Ovary (tissue), 3 donors: ENCODE data around the gene BOLA1.

ENCODE experiments used
- POLR2A ChIP-seq: fragments of 450-650 bp; IDR thresholded peaks from one replicate; pipeline ENCODE4 v1.6.1; 2017; ENCODE audit warnings: antibody characterized with exemption, mild to moderate bottlenecking, moderate library complexity
- TF ChIP-seq, protein P1 (sequence below), 3 donors: fragments of 450-650 bp in 2 of 3; fragments of 200-600 bp in 1 of 3; IDR thresholded peaks; one replicate each; pipeline versions ENCODE4 v1.5.1 to v1.8.0; 2016 to 2022; ENCODE audit warnings: antibody characterized with exemption in 3 of 3, mild to moderate bottlenecking in 1 of 3
- donor health status: DM: no; HTN: no; CAD: no.

DNA sequence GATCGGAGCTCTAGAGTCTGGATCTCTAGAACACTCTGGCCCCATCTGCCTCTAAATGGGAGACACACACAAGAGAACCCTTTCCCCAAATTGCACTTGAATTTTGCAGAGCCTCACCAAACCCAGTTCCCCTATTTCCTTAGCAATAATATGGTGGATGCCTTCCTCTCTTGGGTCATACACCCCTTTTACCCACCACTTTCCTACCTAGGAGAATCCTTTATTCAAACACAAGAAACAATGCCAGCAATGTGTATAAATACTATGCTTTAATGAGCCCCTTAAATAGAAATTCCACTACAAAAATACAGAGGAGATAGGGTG lies 29.0 kb downstream of the BOLA1 start:
- no peak for TF ChIP-seq POLR2A
- TF ChIP-seq, protein P1, sequence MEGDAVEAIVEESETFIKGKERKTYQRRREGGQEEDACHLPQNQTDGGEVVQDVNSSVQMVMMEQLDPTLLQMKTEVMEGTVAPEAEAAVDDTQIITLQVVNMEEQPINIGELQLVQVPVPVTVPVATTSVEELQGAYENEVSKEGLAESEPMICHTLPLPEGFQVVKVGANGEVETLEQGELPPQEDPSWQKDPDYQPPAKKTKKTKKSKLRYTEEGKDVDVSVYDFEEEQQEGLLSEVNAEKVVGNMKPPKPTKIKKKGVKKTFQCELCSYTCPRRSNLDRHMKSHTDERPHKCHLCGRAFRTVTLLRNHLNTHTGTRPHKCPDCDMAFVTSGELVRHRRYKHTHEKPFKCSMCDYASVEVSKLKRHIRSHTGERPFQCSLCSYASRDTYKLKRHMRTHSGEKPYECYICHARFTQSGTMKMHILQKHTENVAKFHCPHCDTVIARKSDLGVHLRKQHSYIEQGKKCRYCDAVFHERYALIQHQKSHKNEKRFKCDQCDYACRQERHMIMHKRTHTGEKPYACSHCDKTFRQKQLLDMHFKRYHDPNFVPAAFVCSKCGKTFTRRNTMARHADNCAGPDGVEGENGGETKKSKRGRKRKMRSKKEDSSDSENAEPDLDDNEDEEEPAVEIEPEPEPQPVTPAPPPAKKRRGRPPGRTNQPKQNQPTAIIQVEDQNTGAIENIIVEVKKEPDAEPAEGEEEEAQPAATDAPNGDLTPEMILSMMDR (IDR thresholded peaks at IDR 0.05), result no peak
